Hematopoietic multipotent progenitor cell treated with erythropoietin and hydrocortisone succinate and interleukin-3 and kit ligand, for 8 days (in vitro differentiated cells): ENCODE data around the gene SYPL2.
A peak's percentile ranks its signal among the peaks of the same experiment; 100 is the strongest.
"Not testable (repeated sequence)": the region's sequence is repeated elsewhere in the genome, so short reads cannot be mapped to it uniquely, and the experiment has no call there.

Experiments used
- DNase-seq: peaks from one replicate; pipeline ENCODE4 v3.0.0-alpha.2; 2015

The SYPL2 gene

GRCh38 chr1:109472779-109473178, 6.4 kb downstream of the SYPL2 start:
- no peak for DNase-seq

GRCh38 chr1:109473284-109474057, 7.1 kb downstream of the SYPL2 start:
- not testable (repeated sequence) for DNase-seq

- peak; percentile 59 for DNase-seq
Observed at GRCh38 chr1:109474697-109475096, 8.4 kb downstream of the SYPL2 start.

GRCh38 chr1:109475261-109475660, 8.9 kb downstream of the SYPL2 start:
- no peak for DNase-seq

GRCh38 chr1:109476825-109477224, 10.5 kb downstream of the SYPL2 start:
- DNase-seq: no peak

GRCh38 chr1:109477821-109478220, 11.5 kb downstream of the SYPL2 start:
- DNase-seq: peak; percentile 20

GRCh38 chr1:109478806-109479205, 12.5 kb downstream of the SYPL2 start:
- DNase-seq: no peak

GRCh38 chr1:109479311-109479710, 13.0 kb downstream of the SYPL2 start:
- no peak for DNase-seq

GRCh38 chr1:109479901-109480300, 13.6 kb downstream of the SYPL2 start:
- no peak for DNase-seq

- no peak for DNase-seq
Observed at GRCh38 chr1:109481646-109482045, 15.3 kb downstream of the SYPL2 start.

- no peak for DNase-seq
Observed at GRCh38 chr1:109482242-109482641, 15.9 kb downstream of the SYPL2 start.

- no peak for DNase-seq
Observed at GRCh38 chr1:109482791-109483671, 16.7 kb downstream of the SYPL2 start.

- peak; percentile 89 for DNase-seq
Observed at GRCh38 chr1:109483672-109484518, 17.5 kb downstream of the SYPL2 start, which contains the start of gene ATXN7L2. Gene ATXN7L2 (plus strand): TSS chr1:109483905. CDS start chr1:109483954, 49 bp downstream.

- DNase-seq: peak; percentile 5
Observed at GRCh38 chr1:109484519-109484975, 18.2 kb downstream of the SYPL2 start.

GRCh38 chr1:109485001-109485400, 18.7 kb downstream of the SYPL2 start:
- no peak for DNase-seq

- no peak for DNase-seq
Observed at GRCh38 chr1:109487261-109487660, 20.9 kb downstream of the SYPL2 start.

- no peak for DNase-seq
Observed at GRCh38 chr1:109488201-109488600, 21.9 kb downstream of the SYPL2 start.

- no peak for DNase-seq
Observed at GRCh38 chr1:109488696-109489095, 22.4 kb downstream of the SYPL2 start.

- DNase-seq: peak; percentile 80
Observed at GRCh38 chr1:109490029-109490933, 23.9 kb downstream of the SYPL2 start.

GRCh38 chr1:109490934-109491302, 24.6 kb downstream of the SYPL2 start:
- DNase-seq: no peak

GRCh38 chr1:109491372-109491771, 25.0 kb downstream of the SYPL2 start:
- no peak for DNase-seq

- DNase-seq: no peak
Observed at GRCh38 chr1:109492779-109493178, 26.4 kb downstream of the SYPL2 start.
